A549 (cell line): ENCODE data around the gene FCMR. TPM values are rescaled to one million over a fixed set of nuclear protein-coding genes. Genes with fewer than 3 reads are reported as not detected.

ENCODE experiments used
- ATAC-seq, 2 experiments: fragments of 200-7000 bp in 1 of 2; fragments of >200 bp in 1 of 2; cut with Nextera tagmentation in 1 of 2; cut with Tn5 transposase in 1 of 2; 3 replicates each; pipeline versions ENCODE4 v1.8.0 to v1.9.1; 2018 to 2020; ENCODE audit warnings: mild to moderate bottlenecking in 1 of 2, moderate library complexity in 1 of 2
- CTCF ChIA-PET: fragments of 300-600 bp; sonication (Branson Sonifier 250); formaldehyde crosslinking; extraction: SDS; loops from one replicate; lab custom pipeline; 2021; ENCODE audit warnings: antibody characterized with exemption, inconsistent platforms; lab: Yijun Ruan, JAX
- POLR2A ChIA-PET: fragments of 350-600 bp; formaldehyde crosslinking; extraction: SDS; loops from one replicate; lab custom pipeline; 2021; ENCODE audit warnings: antibody characterized with exemption, inconsistent platforms; lab: Yijun Ruan, JAX
- DNase-seq, 2 experiments: peaks; one replicate each; pipeline versions ENCODE4 v3.0.0 to v3.0.0-alpha.2; 2011 to 2016; ENCODE audit warnings: low read depth in 1 of 2, low spot score in 1 of 2
- FAIRE-seq: peaks from 2 replicates; lab custom pipeline; 2011; peaks lifted over from hg19 to GRCh38; lab: Jason Lieb, UNC
- H3K27ac ChIP-seq, 2 experiments: fragments of >200 bp; sonication (Bioruptor Twin); formaldehyde crosslinking; 3 replicates each; pipeline ENCODE4 v1.5.1; 2016 to 2017
- H3K4me1 ChIP-seq: fragments of >200 bp; sonication (Bioruptor Twin); formaldehyde crosslinking; 3 replicates; pipeline ENCODE4 v1.6.1; 2016
- H3K4me2 ChIP-seq: fragments of >200 bp; sonication (Bioruptor Twin); formaldehyde crosslinking; 3 replicates; pipeline ENCODE4 v1.6.1; 2016
- H3K4me3 ChIP-seq: fragments of >200 bp; sonication (Bioruptor Twin); formaldehyde crosslinking; 3 replicates; pipeline ENCODE4 v1.5.1; 2016
- H3K9me3 ChIP-seq: fragments of >200 bp; sonication (Bioruptor Twin); formaldehyde crosslinking; 3 replicates; pipeline ENCODE4 v1.6.1; 2016
- CHD2 ChIP-seq: fragments of 150-350 bp; IDR thresholded peaks from 2 replicates; pipeline ENCODE4 v1.6.1; 2014; ENCODE audit warnings: low read length; ENCODE audit not compliant: partially characterized antibody
- ELK1 ChIP-seq: fragments of 150-350 bp; IDR thresholded peaks from 2 replicates; pipeline ENCODE4 v1.6.1; 2014; ENCODE audit warnings: low read depth, mild to moderate bottlenecking, low read length
- FOSL2 ChIP-seq, 2 experiments: fragments of 450-650 bp in 1 of 2; fragments of >200 bp in 1 of 2; sonication (Bioruptor Twin) in 1 of 2; formaldehyde crosslinking; IDR thresholded peaks; 2 replicates each; pipeline versions ENCODE4 v1.5.0 to v1.6.1; 2016 to 2020; ENCODE audit warnings: mild to moderate bottlenecking in 1 of 2, moderate library complexity in 1 of 2
- GATA3 ChIP-seq: IDR thresholded peaks from 2 replicates; pipeline ENCODE4 v1.6.1; 2012; ENCODE audit warnings: borderline replicate concordance
- HDAC2 ChIP-seq: fragments of 200-600 bp; sonication (generic); IDR thresholded peaks from 2 replicates; pipeline ENCODE4 v1.6.1; 2016
- HOXA7 ChIP-seq: fragments of 250-450 bp; sonication (Bioruptor Pico); IDR thresholded peaks from 2 replicates; pipeline ENCODE4 v1.5.0; 2020; ENCODE audit warnings: mild to moderate bottlenecking, moderate library complexity
- HOXB13 ChIP-seq: fragments of 250-450 bp; sonication (Bioruptor Pico); IDR thresholded peaks from 2 replicates; pipeline ENCODE4 v1.5.0; 2020; ENCODE audit warnings: low read depth, mild to moderate bottlenecking, moderate library complexity
- HOXB5 ChIP-seq: fragments of 250-450 bp; sonication (Bioruptor Pico); IDR thresholded peaks from 2 replicates; pipeline ENCODE4 v1.5.0; 2020; ENCODE audit warnings: mild to moderate bottlenecking, moderate library complexity
- MAFK ChIP-seq: fragments of 450-650 bp; IDR thresholded peaks from 2 replicates; pipeline ENCODE4 v1.6.1; 2014; ENCODE audit not compliant: partially characterized antibody
- NFE2L2 ChIP-seq: fragments of 150-350 bp; conservative IDR thresholded peaks from 2 replicates; pipeline ENCODE4 v1.6.1; 2014; ENCODE audit warnings: low read length
- NR3C1 ChIP-seq: fragments of >200 bp; sonication (Bioruptor Twin); formaldehyde crosslinking; IDR thresholded peaks from 3 replicates; pipeline ENCODE4 v1.6.1; 2017
- PHF8 ChIP-seq: fragments of 200-600 bp; sonication (generic); IDR thresholded peaks from 2 replicates; pipeline ENCODE4 v1.6.1; 2016; ENCODE audit warnings: low read depth, mild to moderate bottlenecking, antibody characterized with exemption, moderate library complexity, borderline replicate concordance
- POLR2A ChIP-seq: IDR thresholded peaks from 2 replicates; pipeline ENCODE4 v1.6.1; 2012; ENCODE audit warnings: mild to moderate bottlenecking, low read length
- RAD21 ChIP-seq, 2 experiments: fragments of >200 bp in 1 of 2; sonication (Bioruptor Twin) in 1 of 2; formaldehyde crosslinking in 1 of 2; IDR thresholded peaks in 1 of 2; conservative IDR thresholded peaks in 1 of 2; 2 replicates in 1 of 2; 3 replicates in 1 of 2; pipeline ENCODE4 v1.6.1; 2012 to 2018; ENCODE audit warnings: inconsistent platforms in 1 of 2
- RCOR1 ChIP-seq: fragments of 150-350 bp; IDR thresholded peaks from 2 replicates; pipeline ENCODE4 v1.6.1; 2014; ENCODE audit warnings: antibody characterized with exemption, low read length, low read depth
- RNF2 ChIP-seq: fragments of 200-600 bp; sonication (generic); IDR thresholded peaks from 2 replicates; pipeline ENCODE4 v1.6.1; 2016; ENCODE audit warnings: low read depth, mild to moderate bottlenecking, antibody characterized with exemption, moderate library complexity, borderline replicate concordance
- SREBF2 ChIP-seq: fragments of 450-650 bp; IDR thresholded peaks from 2 replicates; pipeline ENCODE4 v1.6.1; 2014; ENCODE audit warnings: mild to moderate bottlenecking, moderate library complexity
- TFCP2L1 ChIP-seq: fragments of 250-450 bp; sonication (Bioruptor Pico); IDR thresholded peaks from 2 replicates; pipeline ENCODE4 v1.5.0; 2021; ENCODE audit warnings: mild to moderate bottlenecking
- ZC3H11A ChIP-seq: fragments of 450-650 bp; IDR thresholded peaks from 2 replicates; pipeline ENCODE4 v1.6.1; 2014; ENCODE audit warnings: antibody characterized with exemption, mild to moderate bottlenecking
- ZNF302 ChIP-seq: fragments of 250-450 bp; sonication (Bioruptor Pico); IDR thresholded peaks from 2 replicates; pipeline ENCODE4 v1.9.0; 2021; ENCODE audit warnings: inconsistent platforms, mild to moderate bottlenecking, moderate library complexity
- ZSCAN20 ChIP-seq: fragments of 250-450 bp; sonication (Bioruptor Pico); IDR thresholded peaks from 2 replicates; pipeline ENCODE4 v1.8.0; 2022; ENCODE audit warnings: mild to moderate bottlenecking, moderate library complexity
- WGBS: methylation state at CpG from one replicate; pipeline ENCODE4 v1.1.6; 2017; ENCODE audit errors: missing lambda C conversion rate; 5-methylcytosine and 5-hydroxymethylcytosine counted together
- polyA plus RNA-seq, 4 experiments: library from polyadenylated mRNA; depleted of rRNA in 3 of 4; stranded (reverse); fragments of >200 nt; fragmentation: RNase III in 1 of 4; extraction: RNeasy Plus Mini Kit Qiagen cat#74134 plus additional on column Dnase treatment in 1 of 4; gene quantifications; 2 replicates in 3 of 4; 3 replicates in 1 of 4; pipeline ENCODE4 v1.2.3, GENCODE V29; 2011 to 2017
- TF ChIP-seq, protein P1 (sequence below): fragments of >200 bp; sonication (Bioruptor Twin); formaldehyde crosslinking; IDR thresholded peaks from 3 replicates; pipeline ENCODE4 v1.5.1; 2016

The FCMR gene
- polyA plus RNA-seq, 2 of the 4 experiments (the other 2 are of a cell fraction) = 0.19 to 0.93 TPM

DNA sequence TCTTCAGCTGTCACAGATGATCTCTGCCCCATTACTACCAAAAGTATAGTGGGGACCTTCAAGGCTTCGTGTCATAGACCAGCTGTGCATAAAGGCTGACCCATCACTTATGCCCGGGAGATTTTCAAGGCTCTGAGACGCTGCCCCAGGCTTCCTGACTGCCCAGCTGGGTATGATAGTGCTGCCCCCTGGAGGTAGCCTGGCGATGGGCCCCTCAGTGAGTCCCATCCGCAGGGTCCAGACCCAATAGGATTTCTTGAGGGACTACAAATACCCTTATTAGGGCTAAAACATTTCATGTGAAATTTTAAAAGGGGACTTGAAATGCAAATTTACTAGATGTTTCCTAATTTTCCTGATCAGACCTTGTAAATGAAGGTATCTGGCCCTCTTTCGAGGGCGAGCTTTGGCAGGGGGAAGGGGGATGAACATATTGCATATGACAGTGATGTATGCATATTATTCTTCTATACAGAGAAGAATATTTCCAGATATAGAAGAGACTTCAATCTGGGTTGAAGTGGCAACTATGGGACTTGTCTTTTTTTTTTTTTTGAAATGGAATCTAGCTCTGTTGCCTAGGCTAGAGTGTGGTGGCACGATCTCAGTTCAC, 11.7 kb upstream of the FCMR start:
- DNase-seq (peak; percentile 45 to 48), FAIRE-seq (no peak), ATAC-seq (peak in 1 of 2 experiments; percentile 75; a peak in 3 of 6 replicates)
- 61% methylated on average over 8 of the region's 8 CpGs for WGBS
- no peak overlapping the region for H3K27ac ChIP-seq
- TF ChIP-seq RAD21 (conservative IDR thresholded peaks at IDR 0.05 in 1 of 2, IDR thresholded peaks at IDR 0.05 in 1 of 2) = peak in 1 of 2 experiments; percentile 27; a peak in 1 of 5 replicates
- no peak for TF ChIP-seq FOSL2 (IDR thresholded peaks at IDR 0.05)
- no peak for TF ChIP-seq FOSL2 (CRISPR knock-in tag; IDR thresholded peaks at IDR 0.05)
- TF ChIP-seq, protein P1, sequence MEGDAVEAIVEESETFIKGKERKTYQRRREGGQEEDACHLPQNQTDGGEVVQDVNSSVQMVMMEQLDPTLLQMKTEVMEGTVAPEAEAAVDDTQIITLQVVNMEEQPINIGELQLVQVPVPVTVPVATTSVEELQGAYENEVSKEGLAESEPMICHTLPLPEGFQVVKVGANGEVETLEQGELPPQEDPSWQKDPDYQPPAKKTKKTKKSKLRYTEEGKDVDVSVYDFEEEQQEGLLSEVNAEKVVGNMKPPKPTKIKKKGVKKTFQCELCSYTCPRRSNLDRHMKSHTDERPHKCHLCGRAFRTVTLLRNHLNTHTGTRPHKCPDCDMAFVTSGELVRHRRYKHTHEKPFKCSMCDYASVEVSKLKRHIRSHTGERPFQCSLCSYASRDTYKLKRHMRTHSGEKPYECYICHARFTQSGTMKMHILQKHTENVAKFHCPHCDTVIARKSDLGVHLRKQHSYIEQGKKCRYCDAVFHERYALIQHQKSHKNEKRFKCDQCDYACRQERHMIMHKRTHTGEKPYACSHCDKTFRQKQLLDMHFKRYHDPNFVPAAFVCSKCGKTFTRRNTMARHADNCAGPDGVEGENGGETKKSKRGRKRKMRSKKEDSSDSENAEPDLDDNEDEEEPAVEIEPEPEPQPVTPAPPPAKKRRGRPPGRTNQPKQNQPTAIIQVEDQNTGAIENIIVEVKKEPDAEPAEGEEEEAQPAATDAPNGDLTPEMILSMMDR = peak; percentile 43
- no peaks in the 10 kb centered on the region for H3K9me3 ChIP-seq
- H3K4me3 ChIP-seq = no peak overlapping the region
- ChIA-PET CTCF (interaction anchor here (0.6 to 7.8 kb wide), 11 partner anchors 8 to 347 kb away, joined by 3 to 63 read pairs (median 4); partner anchors contain the start of genes FCMR and PIGR), POLR2A (no interaction called here)
- no peak overlapping the region for H3K4me2 ChIP-seq
- no peaks in the 10 kb centered on the region for H3K4me1 ChIP-seq

DNA sequence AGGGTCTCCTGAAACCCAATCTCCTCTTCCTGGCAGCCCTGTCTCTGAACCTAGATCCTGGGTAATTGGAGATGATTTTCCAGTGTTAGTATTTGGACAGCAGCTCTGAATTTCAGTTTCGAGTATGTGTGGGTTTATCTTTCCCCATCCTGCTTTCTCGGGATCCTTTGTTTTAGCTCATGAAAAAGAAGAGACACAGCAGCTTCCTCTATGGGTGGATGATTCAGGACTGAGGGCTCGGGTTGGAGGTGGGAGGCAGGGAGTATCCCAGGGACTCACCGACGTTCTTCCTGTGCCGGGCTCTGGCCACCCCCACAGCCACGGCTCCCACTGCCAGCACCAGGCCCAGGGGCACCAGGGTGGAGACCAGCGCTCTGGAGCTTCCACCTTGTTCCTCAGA, 10.4 kb upstream of the FCMR start:
- Histone ChIP-seq H3K27ac (no peak overlapping the region), H3K4me1 (peaks cover 4% of the 10 kb centered on the region; the same call in 2 of the 3 replicates), H3K4me2 (no peak overlapping the region), H3K4me3 (no peak overlapping the region), H3K9me3 (no peaks in the 10 kb centered on the region)
- DNase-seq = no peak
- ChIA-PET CTCF (interaction anchor here (0.7 to 7.8 kb wide), 11 partner anchors 11 to 453 kb away, joined by 3 to 63 read pairs (median 3); partner anchors contain the start of genes FCMR and PIGR), POLR2A (no interaction called here)
- WGBS = 83% methylated on average over 7 of the region's 8 CpGs
- TF ChIP-seq SREBF2 (no peak), NFE2L2 (no peak), HOXB13 (CRISPR knock-in tag) (no peak), POLR2A (no peak), GATA3 (no peak), ZC3H11A (no peak), TFCP2L1 (CRISPR knock-in tag) (no peak), RNF2 (no peak), HOXB5 (CRISPR knock-in tag) (no peak)
- ATAC-seq = no peak
- no peak for FAIRE-seq

DNA sequence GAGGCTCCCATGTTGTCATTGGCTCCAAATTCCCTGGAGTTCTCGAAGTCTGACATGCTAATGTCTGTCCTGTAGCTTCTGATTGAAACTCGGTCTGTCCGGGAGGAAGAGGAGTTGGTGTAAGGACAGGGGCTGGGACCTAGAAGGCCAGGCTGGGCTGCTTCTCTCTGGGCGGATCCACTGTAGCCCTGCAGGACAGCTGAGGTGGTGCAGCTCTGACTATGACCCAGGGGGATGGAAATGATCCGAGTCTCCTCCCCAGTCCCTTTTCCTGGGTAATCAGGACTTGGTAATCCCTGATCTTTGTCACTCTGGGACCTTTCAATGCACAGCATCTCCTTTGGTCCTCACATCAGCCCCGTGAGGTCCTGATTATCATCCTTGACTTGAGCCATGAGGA, 10.0 kb upstream of the FCMR start:
- H3K4me2 ChIP-seq = no peak overlapping the region
- no peaks in the 10 kb centered on the region for H3K9me3 ChIP-seq
- 73% methylated on average over 6 of the region's 6 CpGs for WGBS
- ChIA-PET POLR2A (no interaction called here), CTCF (interaction anchor here (0.7 to 7.8 kb wide), 10 partner anchors 15 to 452 kb away, joined by 3 to 63 read pairs (median 3); partner anchors contain the start of gene PIGR)
- ATAC-seq = peak; percentile 53 to 55; a peak in 3 of 6 replicates
- no peak for TF ChIP-seq ZNF302
- no peak for TF ChIP-seq HOXA7 (CRISPR knock-in tag)
- no peak for TF ChIP-seq RCOR1
- TF ChIP-seq CHD2 = no peak
- no peak for TF ChIP-seq ELK1
- no peak for TF ChIP-seq RNF2
- no peak for TF ChIP-seq PHF8
- TF ChIP-seq NR3C1 = no peak
- no peak for TF ChIP-seq ZSCAN20 (CRISPR knock-in tag)
- TF ChIP-seq HDAC2 = no peak
- no peak for TF ChIP-seq MAFK
- no peak for DNase-seq
- FAIRE-seq = no peak
- no peak overlapping the region for H3K27ac ChIP-seq
- no peak overlapping the region for H3K4me3 ChIP-seq
- H3K4me1 ChIP-seq = peaks cover 9% of the 10 kb centered on the region
